GM19467 (cell line): ENCODE measurements around the gene CHMP4A.
A peak's percentile ranks its signal among the peaks of the same experiment; 100 is the strongest.

ENCODE experiments used
- ATAC-seq: cut with Tn5 transposase; IDR thresholded peaks from one replicate; pipeline ENCODE4 v1.9.1; 2021; ENCODE audit warnings: mild to moderate bottlenecking, moderate library complexity; ENCODE audit not compliant: unreplicated experiment

Gene CHMP4A

GRCh38 chr14:24179961-24180796 lies 33.1 kb downstream of the CHMP4A start:
- ATAC-seq, result no peak

- no peak for ATAC-seq
Observed at GRCh38 chr14:24179294-24179960, 33.9 kb downstream of the CHMP4A start.

- no peak for ATAC-seq
Observed at GRCh38 chr14:24178399-24179178, 34.7 kb downstream of the CHMP4A start.

GRCh38 chr14:24177891-24178290 lies 35.4 kb downstream of the CHMP4A start:
- no peak for ATAC-seq

DNA sequence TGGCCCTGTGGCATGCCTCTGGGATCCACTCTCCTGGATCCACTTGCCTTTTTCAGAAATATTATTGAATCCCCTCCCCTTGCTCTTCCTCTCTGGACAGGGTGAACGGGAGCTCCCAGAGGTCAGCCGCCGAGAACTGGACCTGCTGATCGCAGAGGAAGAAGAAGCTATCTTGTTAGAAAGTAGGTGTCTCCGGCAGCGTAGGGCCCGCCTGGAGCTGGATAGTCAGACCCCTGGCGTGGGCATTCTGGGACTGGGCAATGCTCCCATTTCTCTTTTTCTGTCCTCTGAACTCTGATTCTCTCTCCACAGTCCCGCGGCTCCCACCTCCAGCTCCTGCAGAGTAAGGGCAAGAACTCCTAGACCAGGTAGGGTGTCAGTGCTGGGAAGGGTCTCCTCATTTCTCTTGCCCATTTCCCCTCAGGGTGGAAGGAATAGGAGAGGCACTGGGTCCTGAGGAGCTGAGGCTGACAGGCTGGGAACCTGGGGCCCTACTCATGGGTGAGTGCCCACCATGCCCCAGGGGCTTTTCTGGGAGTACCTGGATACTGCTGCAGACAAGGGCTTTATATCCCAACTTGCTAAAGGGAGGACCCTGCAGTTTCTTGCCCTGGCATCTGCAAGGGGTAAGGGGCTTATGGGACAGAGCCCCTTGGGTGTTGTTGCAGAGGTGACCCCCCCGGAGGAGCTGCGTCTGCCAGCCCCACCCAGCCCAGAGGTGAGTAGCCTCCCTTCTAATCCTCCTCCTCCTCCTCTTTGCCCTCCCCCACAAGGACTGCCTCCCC lies 36.1 kb downstream of the CHMP4A start:
- no peak for ATAC-seq

DNA sequence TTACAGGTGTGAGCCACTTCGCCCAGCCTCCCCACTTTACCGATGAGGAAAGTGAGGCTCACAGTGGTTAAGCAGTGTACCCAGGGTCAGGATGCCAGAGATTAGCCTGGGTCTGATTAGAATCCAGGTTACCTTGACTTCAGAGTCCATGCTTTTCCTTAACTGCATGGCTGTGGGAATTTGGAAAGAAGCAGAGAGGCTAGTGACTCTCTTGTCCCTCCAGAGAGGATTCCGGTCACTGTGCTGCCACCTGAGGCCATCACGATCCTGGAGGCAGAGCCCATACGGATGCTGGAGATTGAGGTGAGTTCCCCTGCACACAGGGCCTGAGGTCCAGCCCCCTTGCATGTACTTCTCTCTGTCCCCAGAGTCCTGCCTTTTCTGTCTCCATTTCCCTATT lies 36.7 kb downstream of the CHMP4A start:
- ATAC-seq, result no peak

GRCh38 chr14:24172871-24173281 lies 40.4 kb downstream of the CHMP4A start:
- ATAC-seq, result no peak

GRCh38 chr14:24172261-24172860 lies 40.9 kb downstream of the CHMP4A start:
- ATAC-seq, result no peak

DNA sequence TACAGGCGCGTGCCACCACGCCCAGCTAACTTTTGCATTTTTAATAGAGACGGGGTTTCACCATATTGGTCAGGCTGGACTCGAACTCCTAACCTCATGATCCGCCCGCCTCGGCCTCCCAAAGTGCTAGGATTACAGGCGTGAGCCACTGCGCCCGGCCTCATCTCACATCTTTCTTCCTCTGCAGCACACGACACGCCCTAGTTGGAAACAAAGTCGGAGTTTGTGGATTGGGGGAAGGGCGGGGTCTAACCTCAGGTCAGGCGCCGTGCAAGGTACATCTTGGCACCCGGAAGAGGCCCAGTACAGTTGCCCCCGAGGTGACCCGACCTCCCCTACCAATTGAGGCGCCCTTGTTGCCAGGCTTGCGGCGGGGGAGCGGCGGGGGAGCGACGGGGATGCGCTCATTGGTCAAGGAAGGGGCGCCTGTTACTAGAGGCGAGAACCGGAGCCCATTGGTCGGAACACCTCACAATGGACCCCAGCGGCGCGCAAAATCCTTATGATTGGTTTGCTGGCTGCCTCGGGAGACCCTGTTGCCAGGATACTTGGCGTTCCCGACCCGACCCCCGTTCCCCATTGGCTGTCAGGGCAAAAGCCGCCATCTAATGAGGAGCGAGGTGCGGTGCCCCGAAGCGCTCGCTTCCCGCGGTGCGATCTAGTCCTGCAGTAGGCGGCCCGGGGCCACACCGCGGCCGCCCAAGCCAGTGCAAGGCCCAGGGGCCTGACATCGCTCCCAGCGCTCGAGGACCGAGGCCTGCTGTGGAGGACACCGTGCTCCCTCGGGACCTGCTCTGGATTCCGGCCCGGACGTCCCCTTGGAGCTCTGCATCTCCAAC lies 41.6 kb downstream of the CHMP4A start, which contains the start of gene REC8:
REC8 (plus strand) TSS at position 659 of the 839 bp plus-strand sequence. CDS start 473 bp downstream, outside the sequence.
- peak; percentile 76 for ATAC-seq

DNA sequence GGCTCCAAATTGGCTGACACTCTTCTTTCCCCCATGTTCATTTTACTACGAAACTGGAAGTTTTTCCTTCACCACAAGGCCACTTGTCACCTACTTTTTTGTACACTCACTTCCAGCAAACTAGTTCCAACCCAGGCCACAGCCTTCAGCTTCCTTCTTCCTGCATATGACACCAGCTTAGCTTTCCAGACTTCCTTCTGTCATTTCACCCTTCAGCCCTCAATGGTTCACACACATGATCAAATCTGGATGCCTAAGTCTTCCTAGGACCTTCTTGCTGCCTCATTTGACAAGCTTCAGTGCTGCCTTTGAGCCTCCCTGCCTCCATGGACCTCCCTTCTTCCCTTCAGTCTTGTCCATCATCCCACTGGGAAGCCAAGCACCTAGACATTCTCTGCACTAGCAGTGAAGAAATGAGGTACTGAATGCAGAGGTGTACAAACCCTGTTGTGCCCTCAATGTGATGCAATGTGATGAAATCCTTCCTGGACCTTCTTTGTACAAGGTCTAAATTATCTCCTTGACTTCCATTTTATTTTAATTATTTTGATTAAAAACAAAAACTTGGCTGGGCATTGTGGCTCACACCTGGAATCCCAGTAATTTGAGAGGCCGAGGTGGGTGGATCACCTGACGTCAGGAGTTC lies 45.7 kb downstream of the CHMP4A start:
- no peak for ATAC-seq

- no peak for ATAC-seq
Observed at GRCh38 chr14:24165785-24166184, 47.5 kb downstream of the CHMP4A start.

- no peak for ATAC-seq
Observed at GRCh38 chr14:24164518-24164991, 48.7 kb downstream of the CHMP4A start.

- ATAC-seq, result no peak
Observed at GRCh38 chr14:24162093-24162492, 51.2 kb downstream of the CHMP4A start.

- peak; percentile 81 for ATAC-seq
Observed at GRCh38 chr14:24160850-24161804, 52.2 kb downstream of the CHMP4A start, which contains the start of gene IRF9. TSS of gene IRF9 (plus strand) at chr14:24161265. CDS start at chr14:24162145, 880 bp downstream.

- ATAC-seq, result no peak
Observed at GRCh38 chr14:24160499-24160849, 52.8 kb downstream of the CHMP4A start.

GRCh38 chr14:24159777-24160498 lies 53.4 kb downstream of the CHMP4A start:
- ATAC-seq, result no peak
